ENCODE measurements around the gene HMG20A. TPM values are rescaled to one million over a fixed set of nuclear protein-coding genes. Genes with fewer than 3 reads are reported as not detected.

Gene HMG20A
- total RNA-seq, 1 experiment from 2014 or later: 60.2 TPM

DNA sequence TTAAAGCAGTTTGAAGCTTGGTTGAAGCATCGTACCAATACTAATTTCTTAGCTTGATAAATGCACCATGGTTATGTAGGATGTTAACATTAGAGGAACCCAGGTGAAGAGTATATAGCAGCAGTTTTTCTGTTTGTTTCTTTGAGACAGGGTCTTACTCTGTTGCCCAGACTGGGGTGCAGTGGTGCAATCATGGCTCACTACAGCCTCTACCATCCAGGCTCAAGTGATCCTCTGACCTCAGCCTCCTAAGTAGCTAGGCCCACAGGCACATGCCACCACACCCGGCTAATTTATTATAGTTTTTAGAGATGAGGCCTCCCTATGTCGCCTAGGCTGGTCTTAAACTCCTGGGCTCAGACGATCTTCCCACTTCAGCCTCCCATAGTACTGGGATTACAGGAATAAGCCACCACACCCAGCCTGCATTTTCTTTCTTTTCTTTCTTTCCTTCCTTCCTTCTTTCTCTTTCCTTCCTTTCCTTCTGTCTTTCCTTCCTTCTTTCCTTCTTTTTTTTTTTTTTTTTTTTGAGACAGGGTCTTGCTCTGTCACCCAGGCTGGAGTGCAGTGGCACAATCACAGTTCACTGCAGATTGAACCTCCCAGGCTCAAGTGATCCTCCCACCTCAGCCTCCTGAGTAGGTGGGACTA lies 6.9 kb upstream of the HMG20A start:
- no peak overlapping the region for H4K5ac ChIP-seq (ENCODE audit: insufficient read length, low read depth, low read length)
- H3K27me3 ChIP-seq (ENCODE audit: insufficient read depth, low read length): no peaks in the 10 kb centered on the region
- H2BK12ac ChIP-seq (ENCODE audit: insufficient read length, low read depth, low read length): no peak overlapping the region
- H3K27ac ChIP-seq (ENCODE audit: insufficient read length, low read depth, low read length): no peak overlapping the region
- WGBS (ENCODE audit: extremely low coverage, insufficient read length, low lambda C conversion rate): no CpG with 5 or more reads among the region's 4 CpGs
- DNase-seq: no peak
- H3K4me1 ChIP-seq (ENCODE audit: insufficient read depth, low read length): peaks cover 12% of the 10 kb centered on the region; the same call in 1 of the 2 replicates
- no peak overlapping the region for H3K4ac ChIP-seq (ENCODE audit: low read depth, low read length)
- H3K56ac ChIP-seq (ENCODE audit: insufficient read length, low read depth, low read length): no peak overlapping the region
- H2AFZ ChIP-seq (ENCODE audit: low read length): no peak overlapping the region
- H3K23me2 ChIP-seq (ENCODE audit: insufficient read length, low read depth, low read length, poor library complexity, severe bottlenecking): no peaks in the 10 kb centered on the region
- no peak overlapping the region for H2AK5ac ChIP-seq (ENCODE audit: insufficient read length, low read length)
- no peak overlapping the region for H3K18ac ChIP-seq (ENCODE audit: insufficient read length, low read depth, low read length)
- TF ChIP-seq, protein P1, sequence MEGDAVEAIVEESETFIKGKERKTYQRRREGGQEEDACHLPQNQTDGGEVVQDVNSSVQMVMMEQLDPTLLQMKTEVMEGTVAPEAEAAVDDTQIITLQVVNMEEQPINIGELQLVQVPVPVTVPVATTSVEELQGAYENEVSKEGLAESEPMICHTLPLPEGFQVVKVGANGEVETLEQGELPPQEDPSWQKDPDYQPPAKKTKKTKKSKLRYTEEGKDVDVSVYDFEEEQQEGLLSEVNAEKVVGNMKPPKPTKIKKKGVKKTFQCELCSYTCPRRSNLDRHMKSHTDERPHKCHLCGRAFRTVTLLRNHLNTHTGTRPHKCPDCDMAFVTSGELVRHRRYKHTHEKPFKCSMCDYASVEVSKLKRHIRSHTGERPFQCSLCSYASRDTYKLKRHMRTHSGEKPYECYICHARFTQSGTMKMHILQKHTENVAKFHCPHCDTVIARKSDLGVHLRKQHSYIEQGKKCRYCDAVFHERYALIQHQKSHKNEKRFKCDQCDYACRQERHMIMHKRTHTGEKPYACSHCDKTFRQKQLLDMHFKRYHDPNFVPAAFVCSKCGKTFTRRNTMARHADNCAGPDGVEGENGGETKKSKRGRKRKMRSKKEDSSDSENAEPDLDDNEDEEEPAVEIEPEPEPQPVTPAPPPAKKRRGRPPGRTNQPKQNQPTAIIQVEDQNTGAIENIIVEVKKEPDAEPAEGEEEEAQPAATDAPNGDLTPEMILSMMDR (conservative IDR thresholded peaks at IDR 0.05): no peak
- no peak overlapping the region for H3K4me2 ChIP-seq (ENCODE audit: insufficient read depth, insufficient read length, low read length)
- H3K23ac ChIP-seq (ENCODE audit: insufficient read length, low read depth, low read length): no peak overlapping the region
- no peak overlapping the region for H4K8ac ChIP-seq (replicated peaks; ENCODE audit: insufficient read length, low read depth, low read length)
- Mint-ChIP-seq H3K4me3 (no peak overlapping the region), H3K27me3 (ENCODE audit: low read depth) (peaks cover 15% of the 10 kb centered on the region), H3K9me3 (no peaks in the 10 kb centered on the region; a peak in 1 of 5 replicates), H3K27ac (no peak overlapping the region; a peak in 1 of 7 replicates), H3K36me3 (ENCODE audit: insufficient read depth in 1 of 3, low read depth in 3 of 3) (no peaks in the 10 kb centered on the region), H3K4me1 (peaks cover 21 to 32% of the 10 kb centered on the region in 2 experiments)
- H3K79me2 ChIP-seq (ENCODE audit: insufficient read depth, low read length): peaks cover 9% of the 10 kb centered on the region; the same call in 1 of the 2 replicates
- H4K91ac ChIP-seq (ENCODE audit: insufficient read length, low read depth, low read length): no peak overlapping the region
- no peak overlapping the region for H3K14ac ChIP-seq (ENCODE audit: insufficient read depth, low read length)
- H3T11ph ChIP-seq (ENCODE audit: low read length): no peak overlapping the region
- no peaks in the 10 kb centered on the region for H3K9me3 ChIP-seq (ENCODE audit: control insufficient read depth, low read depth, low read length)
- no peak overlapping the region for H2BK15ac ChIP-seq (ENCODE audit: low read depth, low read length)
- no peak overlapping the region for H2BK20ac ChIP-seq (ENCODE audit: low read depth, low read length, poor library complexity, severe bottlenecking)
- H3K79me1 ChIP-seq (ENCODE audit: insufficient read depth, low read depth, low read length, poor library complexity, severe bottlenecking): peaks cover 3% of the 10 kb centered on the region
- no peaks in the 10 kb centered on the region for H4K20me1 ChIP-seq (ENCODE audit: control insufficient read depth, insufficient read depth, insufficient read length)
- H3K9ac ChIP-seq (ENCODE audit: extremely low read depth, insufficient read length, low read length): no peak overlapping the region
- no peak overlapping the region for H2BK5ac ChIP-seq (ENCODE audit: insufficient read length, low read length)
- H2BK120ac ChIP-seq (ENCODE audit: low read depth, low read length, poor library complexity, severe bottlenecking): no peak overlapping the region

Measured in H9 (cell line).